Cardiac muscle cell (in vitro differentiated cells and primary cell): Measurements from ENCODE around the gene SLC7A6. TPM values are rescaled to one million over a fixed set of nuclear protein-coding genes. Genes with fewer than 3 reads are reported as not detected.

Experiments
- DNase-seq, 2 donors: peaks; one replicate each; pipeline versions ENCODE4 v3.0.0 to v3.0.0-alpha.2; 2010 to 2017; ENCODE audit warnings: low read depth in 1 of 2, low spot score in 1 of 2
- H3K27ac ChIP-seq: fragments of 200-600 bp; sonication (generic); 2 replicates; pipeline ENCODE4 v1.5.1; 2016
- H3K27me3 ChIP-seq: fragments of 200-600 bp; sonication (generic); 2 replicates; pipeline ENCODE4 v1.6.0; 2016; ENCODE audit warnings: control low read depth
- H3K36me3 ChIP-seq: fragments of 200-600 bp; sonication (generic); 2 replicates; pipeline ENCODE4 v1.5.1; 2016; ENCODE audit warnings: control low read depth
- H3K4me1 ChIP-seq: fragments of 200-600 bp; sonication (generic); 2 replicates; pipeline ENCODE4 v1.8.1; 2017; ENCODE audit warnings: low read depth, mild to moderate bottlenecking, mixed run types
- H3K4me3 ChIP-seq: fragments of 200-600 bp; sonication (generic); 2 replicates; pipeline ENCODE4 v1.5.1; 2016; ENCODE audit warnings: mild to moderate bottlenecking
- H3K9me3 ChIP-seq: fragments of 200-600 bp; sonication (generic); 2 replicates; pipeline ENCODE4 v1.5.1; 2017; ENCODE audit warnings: low read depth, mild to moderate bottlenecking, control low read depth
- polyA plus RNA-seq: library from polyadenylated mRNA; unstranded; fragments of >200 nt; fragmentation: Nextera tagmentation; extraction: Ambion mirVana; gene quantifications from 2 replicates; pipeline ENCODE4 v1.2.1, GENCODE V29; 2016
- total RNA-seq: library from RNA; depleted of rRNA; stranded (reverse); fragments of >200 nt; gene quantifications from 2 replicates; pipeline ENCODE4 v1.2.3, GENCODE V29; 2016
- TF ChIP-seq, protein P1 (sequence below): IDR thresholded peaks from 2 replicates; pipeline ENCODE4 v1.5.1; 2012; ENCODE audit warnings: low read depth, mild to moderate bottlenecking, low read length

SLC7A6 gene
- total and polyA plus RNA-seq, 2 experiments from 2014 or later = 14.3 to 17.1 TPM

- peak in 1 of 2 donors; percentile 34 for DNase-seq
- peaks cover 16% of the 10 kb centered on the region for H3K4me1 ChIP-seq
- H3K27me3 ChIP-seq = no peaks in the 10 kb centered on the region
- no peaks in the 10 kb centered on the region for H3K36me3 ChIP-seq
- no peaks in the 10 kb centered on the region for H3K9me3 ChIP-seq
- H3K4me3 ChIP-seq = no peak overlapping the region
- H3K27ac ChIP-seq = peak overlapping the region; percentile 56
- TF ChIP-seq, protein P1, sequence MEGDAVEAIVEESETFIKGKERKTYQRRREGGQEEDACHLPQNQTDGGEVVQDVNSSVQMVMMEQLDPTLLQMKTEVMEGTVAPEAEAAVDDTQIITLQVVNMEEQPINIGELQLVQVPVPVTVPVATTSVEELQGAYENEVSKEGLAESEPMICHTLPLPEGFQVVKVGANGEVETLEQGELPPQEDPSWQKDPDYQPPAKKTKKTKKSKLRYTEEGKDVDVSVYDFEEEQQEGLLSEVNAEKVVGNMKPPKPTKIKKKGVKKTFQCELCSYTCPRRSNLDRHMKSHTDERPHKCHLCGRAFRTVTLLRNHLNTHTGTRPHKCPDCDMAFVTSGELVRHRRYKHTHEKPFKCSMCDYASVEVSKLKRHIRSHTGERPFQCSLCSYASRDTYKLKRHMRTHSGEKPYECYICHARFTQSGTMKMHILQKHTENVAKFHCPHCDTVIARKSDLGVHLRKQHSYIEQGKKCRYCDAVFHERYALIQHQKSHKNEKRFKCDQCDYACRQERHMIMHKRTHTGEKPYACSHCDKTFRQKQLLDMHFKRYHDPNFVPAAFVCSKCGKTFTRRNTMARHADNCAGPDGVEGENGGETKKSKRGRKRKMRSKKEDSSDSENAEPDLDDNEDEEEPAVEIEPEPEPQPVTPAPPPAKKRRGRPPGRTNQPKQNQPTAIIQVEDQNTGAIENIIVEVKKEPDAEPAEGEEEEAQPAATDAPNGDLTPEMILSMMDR = no peak
Observed at GRCh38 chr16:68251832-68252231, 12.5 kb upstream of the SLC7A6 start.

DNA sequence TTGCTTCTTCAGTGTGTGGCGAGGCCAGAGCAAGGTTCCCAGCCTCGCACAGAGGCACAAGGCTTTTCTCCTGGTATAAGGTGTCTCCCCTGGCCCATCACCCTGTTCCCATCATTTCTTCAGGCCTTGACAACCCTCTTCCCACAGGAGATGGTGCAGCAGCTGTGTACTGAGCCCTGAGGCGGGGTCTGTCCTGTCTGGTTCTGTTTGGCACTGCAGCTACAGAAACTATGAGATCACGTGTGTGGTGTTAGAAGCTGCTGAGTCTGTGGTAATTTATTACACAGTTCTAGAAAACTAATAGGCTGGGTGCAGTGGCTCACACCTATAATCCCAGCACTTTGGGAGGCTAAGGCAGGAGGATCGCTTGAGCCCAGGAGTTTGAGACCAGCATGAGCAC lies 11.9 kb upstream of the SLC7A6 start:
- TF ChIP-seq, protein P1 = no peak
- peak overlapping the region; percentile 56 for H3K27ac ChIP-seq
- H3K4me3 ChIP-seq = no peak overlapping the region
- no peaks in the 10 kb centered on the region for H3K9me3 ChIP-seq
- no peaks in the 10 kb centered on the region for H3K36me3 ChIP-seq
- no peak for DNase-seq
- peaks cover 16% of the 10 kb centered on the region for H3K4me1 ChIP-seq
- H3K27me3 ChIP-seq = no peaks in the 10 kb centered on the region

DNA sequence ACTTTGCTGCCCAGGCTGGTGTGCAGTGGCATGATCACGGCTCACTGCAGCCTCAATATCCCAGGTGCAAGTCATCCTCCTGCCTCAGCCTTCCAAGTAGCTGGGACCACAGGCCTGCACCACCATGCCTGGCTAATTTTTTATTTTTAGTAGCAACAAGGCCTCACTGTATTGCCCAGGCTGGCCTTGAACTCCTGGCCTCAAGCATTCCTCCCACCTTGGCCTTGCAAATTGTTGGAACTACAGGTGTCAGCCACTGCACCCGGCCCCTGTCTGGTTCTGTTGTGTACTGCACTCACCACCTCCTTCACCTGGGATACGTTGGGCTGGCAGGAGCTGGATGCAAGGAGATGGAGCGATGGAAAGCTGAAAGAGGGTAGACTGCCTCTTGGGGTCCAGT lies 10.6 kb upstream of the SLC7A6 start:
- no peaks in the 10 kb centered on the region for H3K9me3 ChIP-seq
- no peaks in the 10 kb centered on the region for H3K36me3 ChIP-seq
- no peak for DNase-seq
- no peak overlapping the region for H3K4me3 ChIP-seq
- H3K4me1 ChIP-seq = peaks cover 16% of the 10 kb centered on the region
- H3K27me3 ChIP-seq = no peaks in the 10 kb centered on the region
- TF ChIP-seq, protein P1 = no peak
- no peak overlapping the region for H3K27ac ChIP-seq

DNA sequence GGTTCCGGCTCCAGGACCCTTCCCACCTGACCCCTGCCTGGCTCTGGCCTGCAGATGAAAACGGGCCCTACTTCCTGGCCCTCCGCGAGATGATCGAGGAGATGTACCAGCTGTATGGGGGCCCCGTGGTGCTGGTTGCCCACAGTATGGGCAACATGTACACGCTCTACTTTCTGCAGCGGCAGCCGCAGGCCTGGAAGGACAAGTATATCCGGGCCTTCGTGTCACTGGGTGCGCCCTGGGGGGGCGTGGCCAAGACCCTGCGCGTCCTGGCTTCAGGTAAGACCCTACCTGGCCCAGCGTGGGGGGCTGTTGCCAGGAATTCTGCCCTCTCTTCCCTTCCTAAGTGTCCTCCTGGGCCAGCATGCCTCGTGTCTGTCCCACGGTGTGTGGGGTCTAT lies 8.6 kb upstream of the SLC7A6 start:
- H3K36me3 ChIP-seq = no peaks in the 10 kb centered on the region

DNA sequence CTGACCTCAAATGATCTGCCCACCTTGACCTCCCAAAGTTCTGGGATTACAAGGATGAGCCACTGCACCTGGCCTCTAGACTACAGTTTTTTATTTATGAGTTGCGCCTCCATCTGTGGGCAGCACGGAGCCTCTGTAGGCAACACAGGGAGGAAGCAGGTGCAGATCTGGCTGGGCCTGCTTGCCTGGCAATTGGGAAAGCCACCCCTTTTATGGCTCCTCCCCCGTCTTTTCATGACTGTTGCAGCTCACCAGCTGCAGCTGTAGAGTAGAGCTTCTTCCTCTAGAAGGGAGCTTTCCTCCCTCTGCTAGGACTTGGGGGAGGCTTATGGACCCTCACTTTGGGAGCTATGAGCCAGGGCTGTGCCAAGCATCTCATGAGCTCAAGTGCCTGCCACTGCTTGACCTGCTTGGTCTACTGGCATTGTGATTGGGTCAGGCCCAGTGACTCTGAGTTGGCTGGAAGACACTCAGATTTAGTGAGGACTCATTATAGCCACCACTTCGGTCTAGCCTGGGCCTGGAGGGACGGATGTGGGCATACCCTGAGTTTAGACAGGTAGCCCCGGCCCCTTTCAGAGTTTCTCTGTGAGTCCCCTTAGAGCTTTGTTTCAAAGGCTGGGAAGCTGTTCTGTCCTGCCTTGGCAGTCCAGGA lies 6.9 kb upstream of the SLC7A6 start:
- Histone ChIP-seq H3K27me3 (no peaks in the 10 kb centered on the region), H3K4me3 (no peak overlapping the region), H3K9me3 (no peaks in the 10 kb centered on the region), H3K36me3 (no peaks in the 10 kb centered on the region), H3K4me1 (peaks cover 3% of the 10 kb centered on the region), H3K27ac (no peak overlapping the region)
- TF ChIP-seq, protein P1 = no peak
- DNase-seq = no peak

More for the DNA sequence above, 8.6 kb upstream of the SLC7A6 start:
- DNase-seq = no peak
- H3K27me3 ChIP-seq = no peaks in the 10 kb centered on the region
- H3K27ac ChIP-seq = no peak overlapping the region
- peaks cover 16% of the 10 kb centered on the region for H3K4me1 ChIP-seq
- TF ChIP-seq, protein P1 = no peak
- H3K9me3 ChIP-seq = no peaks in the 10 kb centered on the region
- H3K4me3 ChIP-seq = no peak overlapping the region
